ENCODE results near the gene CIROP.

GRCh38 chr14:23067847-23068788 lies 36.7 kb downstream of the CIROP start:
- TF ChIP-seq POLR2A (IDR thresholded peaks at IDR 0.05; ENCODE audit: low read depth, low read length) (no peak), POLR2AphosphoS5 (IDR thresholded peaks at IDR 0.05; ENCODE audit: low read depth, low read length) (no peak), TAF1 (IDR thresholded peaks at IDR 0.05; ENCODE audit: low read depth, low read length) (no peak), SPI1 (IDR thresholded peaks at IDR 0.05; ENCODE audit: low read depth, low read length) (no peak), PAX5 (IDR thresholded peaks at IDR 0.05; ENCODE audit: insufficient read depth, low read length, severe bottlenecking) (no peak)
